Common myeloid progenitor, CD34-positive (primary cell): ENCODE data around the gene PELI3.

Experiments
- CTCF ChIA-PET: fragments of 350-600 bp; sonication (Branson Sonifier 250); formaldehyde crosslinking; loops from one replicate; lab custom pipeline; 2021; ENCODE audit warnings: antibody characterized with exemption; lab: Charles Lee
- POLR2A ChIA-PET: fragments of 350-600 bp; sonication (Branson Sonifier 250); formaldehyde crosslinking; loops from one replicate; lab custom pipeline; 2021; ENCODE audit warnings: antibody characterized with exemption; lab: Charles Lee
- DNase-seq, 3 donors: peaks; one replicate each; pipeline versions ENCODE4 v3.0.0 to v3.0.0-alpha.2; 2013
- H3K27ac ChIP-seq, 2 experiments: 1 replicate in 1 of 2; 2 replicates in 1 of 2; pipeline ENCODE4 v1.7.0; 2013; ENCODE audit warnings: inconsistent platforms in 2 of 2, low read length in 2 of 2, mild to moderate bottlenecking in 2 of 2, low read depth in 1 of 2, moderate library complexity in 1 of 2; ENCODE audit not compliant: severe bottlenecking in 2 of 2, insufficient read depth in 1 of 2, poor library complexity in 1 of 2
- H3K27me3 ChIP-seq, 5 experiments: replicated peaks in 2 of 5; 1 replicate in 3 of 5; 2 replicates in 2 of 5; pipeline versions ENCODE4 v1.6.1 to v1.7.0; 2013; ENCODE audit warnings: low read length in 4 of 5, mild to moderate bottlenecking in 2 of 5, moderate library complexity in 2 of 5, inconsistent platforms in 1 of 5; ENCODE audit not compliant: insufficient read depth in 5 of 5, control insufficient read depth in 4 of 5
- H3K36me3 ChIP-seq, 4 experiments: 1 replicate in 2 of 4; 2 replicates in 2 of 4; pipeline versions ENCODE4 v1.6.1 to v1.7.0; 2013; ENCODE audit warnings: low read length in 3 of 4, control low read depth in 1 of 4, mild to moderate bottlenecking in 1 of 4; ENCODE audit not compliant: control insufficient read depth in 4 of 4, insufficient read depth in 4 of 4
- H3K4me1 ChIP-seq, 4 experiments: 1 replicate in 3 of 4; 2 replicates in 1 of 4; pipeline versions ENCODE4 v1.6.1 to v1.7.1; 2013; ENCODE audit warnings: low read length in 3 of 4, mild to moderate bottlenecking in 3 of 4, control low read depth in 1 of 4, inconsistent platforms in 1 of 4, moderate library complexity in 1 of 4; ENCODE audit not compliant: control insufficient read depth in 4 of 4, insufficient read depth in 4 of 4; ENCODE audit errors: control extremely low read depth in 1 of 4
- H3K4me3 ChIP-seq, 7 experiments: 1 replicate in 4 of 7; 2 replicates in 3 of 7; pipeline versions ENCODE4 v1.5.1 to v1.7.0; 2013; ENCODE audit warnings: mild to moderate bottlenecking in 7 of 7, low read length in 6 of 7, moderate library complexity in 6 of 7, inconsistent platforms in 2 of 7, low read depth in 2 of 7, control low read depth in 1 of 7; ENCODE audit not compliant: insufficient read depth in 4 of 7, control insufficient read depth in 1 of 7; ENCODE audit errors: extremely low read depth in 1 of 7
- H3K9me3 ChIP-seq, 5 experiments: 1 replicate in 4 of 5; 2 replicates in 1 of 5; pipeline versions ENCODE4 v1.6.1 to v1.7.1; 2013; ENCODE audit warnings: low read length in 4 of 5, mild to moderate bottlenecking in 2 of 5, inconsistent platforms in 1 of 5, low read depth in 1 of 5, moderate library complexity in 1 of 5; ENCODE audit not compliant: control insufficient read depth in 4 of 5, insufficient read depth in 2 of 5; ENCODE audit errors: control extremely low read depth in 1 of 5
- WGBS: methylation state at CpG from one replicate; pipeline ENCODE4 v1.1.5; 2013; ENCODE audit not compliant: insufficient coverage; 5-methylcytosine and 5-hydroxymethylcytosine counted together

PELI3 gene

GRCh38 chr11:66443602-66444001 is 23.1 kb upstream of the PELI3 start:
- ChIA-PET CTCF (no interaction called here), POLR2A (no interaction called here)
- Histone ChIP-seq H3K27ac (no peak overlapping the region), H3K4me1 (peaks cover 0 to 2% (median 0%) of the 10 kb centered on the region in 4 experiments), H3K4me3 (no peak overlapping the region), H3K27me3 (peaks cover 0 to 2% (median 0%) of the 10 kb centered on the region in 5 experiments), H3K9me3 (peaks cover 0 to 9% (median 7%) of the 10 kb centered on the region in 5 experiments), H3K36me3 (no peaks in the 10 kb centered on the region)
- no peak for DNase-seq
- WGBS, result 95% methylated on average over 4 of the region's 4 CpGs

- ChIA-PET POLR2A (no interaction called here), CTCF (interaction anchor here (0.9 kb wide), 1 partner anchor 8 kb away, joined by 3 read pairs; the partner anchor contains the start of gene MRPL11)
- H3K27ac ChIP-seq, result no peak overlapping the region
Observed at GRCh38 chr11:66447012-66447411, 19.7 kb upstream of the PELI3 start.

GRCh38 chr11:66448523-66448922 is 18.2 kb upstream of the PELI3 start:
- no peak for DNase-seq
- H3K4me3 ChIP-seq, result no peak overlapping the region
- no peaks in the 10 kb centered on the region for H3K4me1 ChIP-seq
- no peak overlapping the region for H3K27ac ChIP-seq
- ChIA-PET CTCF (no interaction called here), POLR2A (no interaction called here)
- H3K9me3 ChIP-seq, result peaks cover 0 to 6% (median under 1%) of the 10 kb centered on the region in 5 experiments
- 88% methylated on average over 3 of the region's 4 CpGs for WGBS
- no peaks in the 10 kb centered on the region for H3K36me3 ChIP-seq
- peaks cover 0 to 4% (median 0%) of the 10 kb centered on the region in 5 experiments for H3K27me3 ChIP-seq

More at GRCh38 chr11:66447012-66447411, 19.7 kb upstream of the PELI3 start:
- H3K4me3 ChIP-seq, result no peak overlapping the region
- H3K27me3 ChIP-seq, result peaks cover 0 to 4% (median 0%) of the 10 kb centered on the region in 5 experiments
- no peaks in the 10 kb centered on the region for H3K4me1 ChIP-seq
- no peak for DNase-seq
- H3K9me3 ChIP-seq, result peaks cover 0 to 9% (median 7%) of the 10 kb centered on the region in 5 experiments
- H3K36me3 ChIP-seq, result no peaks in the 10 kb centered on the region

GRCh38 chr11:66450560-66450959 is 16.1 kb upstream of the PELI3 start:
- 74% methylated on average over 3 of the region's 4 CpGs for WGBS
- Histone ChIP-seq H3K27me3 (peaks cover 2 to 6% (median 2%) of the 10 kb centered on the region in 5 experiments), H3K9me3 (peaks cover 0 to 4% (median 0%) of the 10 kb centered on the region in 5 experiments), H3K27ac (no peak overlapping the region), H3K36me3 (no peaks in the 10 kb centered on the region), H3K4me1 (no peaks in the 10 kb centered on the region), H3K4me3 (no peak overlapping the region)
- ChIA-PET POLR2A (no interaction called here), CTCF (no interaction called here)
- no peak for DNase-seq

- CTCF ChIA-PET, result no interaction called here
- Histone ChIP-seq H3K9me3 (peaks cover 0 to 4% (median 0%) of the 10 kb centered on the region in 5 experiments), H3K4me3 (no peak overlapping the region), H3K27me3 (peaks cover 2 to 6% (median 2%) of the 10 kb centered on the region in 5 experiments), H3K4me1 (no peaks in the 10 kb centered on the region), H3K27ac (no peak overlapping the region), H3K36me3 (no peaks in the 10 kb centered on the region)
- 96% methylated on average over 3 of the region's 4 CpGs for WGBS
- no peak for DNase-seq
- POLR2A ChIA-PET, result no interaction called here
Observed at GRCh38 chr11:66451663-66452062, 15.0 kb upstream of the PELI3 start.

GRCh38 chr11:66454247-66454646 is 12.5 kb upstream of the PELI3 start:
- ChIA-PET POLR2A (no interaction called here), CTCF (interaction anchor here (1.1 kb wide), 1 partner anchor 36 kb away, joined by 3 read pairs; no protein-coding TSS in a partner anchor)
- peaks cover 0 to 6% (median 2%) of the 10 kb centered on the region in 5 experiments for H3K27me3 ChIP-seq
- no peaks in the 10 kb centered on the region for H3K4me1 ChIP-seq
- peaks cover 0 to 4% (median 0%) of the 10 kb centered on the region in 5 experiments for H3K9me3 ChIP-seq
- H3K27ac ChIP-seq, result no peak overlapping the region
- no peak overlapping the region for H3K4me3 ChIP-seq
- DNase-seq, result no peak
- no peaks in the 10 kb centered on the region for H3K36me3 ChIP-seq
- WGBS, result 54% methylated on average over 4 of the region's 6 CpGs

- no peaks in the 10 kb centered on the region for H3K36me3 ChIP-seq
- POLR2A ChIA-PET, result interaction anchor here (0.7 kb wide), 1 partner anchor 234 kb away, joined by 3 read pairs; no protein-coding TSS in a partner anchor
- no peak overlapping the region for H3K27ac ChIP-seq
- no peak overlapping the region for H3K4me3 ChIP-seq
- 89% methylated on average over 3 of the region's 3 CpGs for WGBS
- no peaks in the 10 kb centered on the region for H3K4me1 ChIP-seq
- DNase-seq, result no peak
- H3K27me3 ChIP-seq, result peaks cover 0 to 6% (median 2%) of the 10 kb centered on the region in 5 experiments
- CTCF ChIA-PET, result interaction anchor here (1.1 kb wide), 1 partner anchor 35 kb away, joined by 3 read pairs; no protein-coding TSS in a partner anchor
- H3K9me3 ChIP-seq, result peaks cover 0 to 4% (median 0%) of the 10 kb centered on the region in 5 experiments
Observed at GRCh38 chr11:66454828-66455227, 11.9 kb upstream of the PELI3 start.
